ENCODE measurements around the gene FLAD1.
A peak's percentile ranks its signal among the peaks of the same experiment; 100 is the strongest.

The FLAD1 gene

DNA sequence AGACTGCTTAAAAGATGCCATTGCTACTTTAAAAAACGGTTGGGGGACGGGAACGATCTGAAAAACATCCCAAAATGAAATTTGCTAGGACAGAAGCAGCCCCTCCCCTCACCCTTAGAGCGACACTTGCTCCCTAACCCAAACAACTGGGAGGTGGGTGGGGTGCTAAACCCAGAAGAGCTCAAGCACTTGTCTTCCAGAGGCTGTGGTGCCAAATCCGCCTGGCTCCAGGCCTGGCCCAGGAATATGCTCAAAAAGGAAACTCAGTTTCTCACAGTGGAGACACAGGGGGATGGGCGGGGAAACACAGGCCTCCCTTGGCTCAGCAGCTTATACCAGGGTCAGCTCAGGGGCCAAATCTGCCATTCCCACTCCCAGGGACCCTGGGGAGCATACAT is 26.6 kb upstream of the FLAD1 start:
- TF ChIP-seq, protein P1, sequence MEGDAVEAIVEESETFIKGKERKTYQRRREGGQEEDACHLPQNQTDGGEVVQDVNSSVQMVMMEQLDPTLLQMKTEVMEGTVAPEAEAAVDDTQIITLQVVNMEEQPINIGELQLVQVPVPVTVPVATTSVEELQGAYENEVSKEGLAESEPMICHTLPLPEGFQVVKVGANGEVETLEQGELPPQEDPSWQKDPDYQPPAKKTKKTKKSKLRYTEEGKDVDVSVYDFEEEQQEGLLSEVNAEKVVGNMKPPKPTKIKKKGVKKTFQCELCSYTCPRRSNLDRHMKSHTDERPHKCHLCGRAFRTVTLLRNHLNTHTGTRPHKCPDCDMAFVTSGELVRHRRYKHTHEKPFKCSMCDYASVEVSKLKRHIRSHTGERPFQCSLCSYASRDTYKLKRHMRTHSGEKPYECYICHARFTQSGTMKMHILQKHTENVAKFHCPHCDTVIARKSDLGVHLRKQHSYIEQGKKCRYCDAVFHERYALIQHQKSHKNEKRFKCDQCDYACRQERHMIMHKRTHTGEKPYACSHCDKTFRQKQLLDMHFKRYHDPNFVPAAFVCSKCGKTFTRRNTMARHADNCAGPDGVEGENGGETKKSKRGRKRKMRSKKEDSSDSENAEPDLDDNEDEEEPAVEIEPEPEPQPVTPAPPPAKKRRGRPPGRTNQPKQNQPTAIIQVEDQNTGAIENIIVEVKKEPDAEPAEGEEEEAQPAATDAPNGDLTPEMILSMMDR (conservative IDR thresholded peaks at IDR 0.05; ENCODE audit: low read length), result no peak
- TF ChIP-seq EZH2phosphoT487 (IDR thresholded peaks at IDR 0.05; ENCODE audit: borderline replicate concordance), result no peak
- H3K27me3 ChIP-seq (ENCODE audit: insufficient read depth, low read length, poor library complexity, severe bottlenecking), result no peaks in the 10 kb centered on the region
- H3K9me3 ChIP-seq (ENCODE audit: insufficient read depth, low read depth, low read length), result no peaks in the 10 kb centered on the region
- peak overlapping the region; percentile 86 for H3K4me3 ChIP-seq (ENCODE audit: low read length, poor library complexity, severe bottlenecking)
- peaks cover 67% of the 10 kb centered on the region for H3K4me1 ChIP-seq (ENCODE audit: insufficient read depth, low read length, poor library complexity, severe bottlenecking)
- H3K4me2 ChIP-seq (ENCODE audit: low read depth, low read length, poor library complexity, severe bottlenecking), result peak overlapping the region; percentile 86
- H4K20me1 ChIP-seq (ENCODE audit: insufficient read depth, low read length, poor library complexity, severe bottlenecking), result peaks cover 24% of the 10 kb centered on the region
- no peaks in the 10 kb centered on the region; the same call in 1 of the 2 replicates for H3K36me3 ChIP-seq (ENCODE audit: insufficient read depth, low read length)
- H3K9ac ChIP-seq (ENCODE audit: low read depth, low read length, poor library complexity, severe bottlenecking), result peak overlapping the region; percentile 84
- H3F3A ChIP-seq (ENCODE audit: low read depth), result peaks cover 10% of the 10 kb centered on the region; the same call in 1 of the 2 replicates
- H3K79me2 ChIP-seq (ENCODE audit: insufficient read depth, low read length), result peaks cover 85% of the 10 kb centered on the region
- no peaks in the 10 kb centered on the region for H3K9me2 ChIP-seq (replicated peaks; ENCODE audit: low read depth, low read length)
- no peak overlapping the region for H2AFZ ChIP-seq (ENCODE audit: low read length)

GRCh38 chr1:154957091-154957657 is 26.0 kb upstream of the FLAD1 start:
- no peaks in the 10 kb centered on the region for H3K9me2 ChIP-seq (replicated peaks; ENCODE audit: low read depth, low read length)
- H3F3A ChIP-seq (ENCODE audit: low read depth), result peaks cover 10% of the 10 kb centered on the region; the same call in 1 of the 2 replicates
- H2AFZ ChIP-seq (ENCODE audit: low read length), result no peak overlapping the region
- H3K4me1 ChIP-seq (ENCODE audit: insufficient read depth, low read length, poor library complexity, severe bottlenecking), result peaks cover 61% of the 10 kb centered on the region
- peaks cover 82% of the 10 kb centered on the region for H3K79me2 ChIP-seq (ENCODE audit: insufficient read depth, low read length)
- H3K4me3 ChIP-seq (ENCODE audit: low read length, poor library complexity, severe bottlenecking), result no peak overlapping the region
- no peaks in the 10 kb centered on the region; the same call in 1 of the 2 replicates for H3K36me3 ChIP-seq (ENCODE audit: insufficient read depth, low read length)
- peaks cover 24% of the 10 kb centered on the region for H4K20me1 ChIP-seq (ENCODE audit: insufficient read depth, low read length, poor library complexity, severe bottlenecking)
- H3K9me3 ChIP-seq (ENCODE audit: insufficient read depth, low read depth, low read length), result no peaks in the 10 kb centered on the region
- peak overlapping the region; percentile 84 for H3K9ac ChIP-seq (ENCODE audit: low read depth, low read length, poor library complexity, severe bottlenecking)
- peak overlapping the region; percentile 86 for H3K4me2 ChIP-seq (ENCODE audit: low read depth, low read length, poor library complexity, severe bottlenecking)
- TF ChIP-seq, protein P1 (conservative IDR thresholded peaks at IDR 0.05; ENCODE audit: low read length), result no peak
- TF ChIP-seq EZH2phosphoT487 (IDR thresholded peaks at IDR 0.05; ENCODE audit: borderline replicate concordance), result no peak
- no peaks in the 10 kb centered on the region for H3K27me3 ChIP-seq (ENCODE audit: insufficient read depth, low read length, poor library complexity, severe bottlenecking)

DNA sequence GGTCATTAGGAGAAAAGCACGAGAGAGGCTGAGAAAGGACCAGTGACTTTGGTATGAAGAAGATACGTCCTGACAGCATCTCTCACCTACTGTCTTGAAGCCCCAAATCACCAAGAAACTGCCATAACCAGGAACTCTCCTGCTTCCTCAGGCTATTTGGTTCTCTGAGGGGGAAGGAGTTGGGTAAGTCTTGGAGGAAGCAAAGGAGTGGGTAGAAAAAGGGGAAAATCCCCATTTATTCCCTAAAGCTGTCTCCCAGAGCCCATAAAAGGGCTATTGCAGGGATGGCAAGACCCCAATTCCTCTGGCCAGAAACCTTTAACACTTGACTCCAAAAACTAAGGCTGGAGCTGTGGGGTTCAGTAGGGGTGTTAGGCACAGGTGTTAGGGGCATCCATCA is 25.1 kb upstream of the FLAD1 start:
- Histone ChIP-seq H3K9ac (ENCODE audit: low read depth, low read length, poor library complexity, severe bottlenecking) (no peak overlapping the region), H3K4me3 (ENCODE audit: low read length, poor library complexity, severe bottlenecking) (no peak overlapping the region), H4K20me1 (ENCODE audit: insufficient read depth, low read length, poor library complexity, severe bottlenecking) (peaks cover 24% of the 10 kb centered on the region), H3K79me2 (ENCODE audit: insufficient read depth, low read length) (peaks cover 82% of the 10 kb centered on the region), H3F3A (ENCODE audit: low read depth) (peaks cover 7% of the 10 kb centered on the region; the same call in 1 of the 2 replicates), H2AFZ (ENCODE audit: low read length) (no peak overlapping the region), H3K36me3 (ENCODE audit: insufficient read depth, low read length) (peaks cover 1% of the 10 kb centered on the region; the same call in 1 of the 2 replicates), H3K4me1 (ENCODE audit: insufficient read depth, low read length, poor library complexity, severe bottlenecking) (peaks cover 60% of the 10 kb centered on the region), H3K4me2 (ENCODE audit: low read depth, low read length, poor library complexity, severe bottlenecking) (no peak overlapping the region), H3K27me3 (ENCODE audit: insufficient read depth, low read length, poor library complexity, severe bottlenecking) (no peaks in the 10 kb centered on the region), H3K9me3 (ENCODE audit: insufficient read depth, low read depth, low read length) (no peaks in the 10 kb centered on the region), H3K9me2 (replicated peaks; ENCODE audit: low read depth, low read length) (no peaks in the 10 kb centered on the region)
- no peak for TF ChIP-seq EZH2phosphoT487 (IDR thresholded peaks at IDR 0.05; ENCODE audit: borderline replicate concordance)
- TF ChIP-seq, protein P1 (conservative IDR thresholded peaks at IDR 0.05; ENCODE audit: low read length), result no peak
